Mesangial cell (primary cell): ENCODE measurements around the gene MRPL12. TPM values are rescaled to one million over a fixed set of nuclear protein-coding genes. Genes with fewer than 3 reads are reported as not detected.

Experiments used
- total RNA-seq: library from RNA; depleted of rRNA; stranded (reverse); fragments of >200 nt; gene quantifications from 2 replicates; pipeline ENCODE4 v1.2.3, GENCODE V29; 2015

The MRPL12 gene
- 86.6 and 220 TPM in 2 replicates for total RNA-seq

DNA sequence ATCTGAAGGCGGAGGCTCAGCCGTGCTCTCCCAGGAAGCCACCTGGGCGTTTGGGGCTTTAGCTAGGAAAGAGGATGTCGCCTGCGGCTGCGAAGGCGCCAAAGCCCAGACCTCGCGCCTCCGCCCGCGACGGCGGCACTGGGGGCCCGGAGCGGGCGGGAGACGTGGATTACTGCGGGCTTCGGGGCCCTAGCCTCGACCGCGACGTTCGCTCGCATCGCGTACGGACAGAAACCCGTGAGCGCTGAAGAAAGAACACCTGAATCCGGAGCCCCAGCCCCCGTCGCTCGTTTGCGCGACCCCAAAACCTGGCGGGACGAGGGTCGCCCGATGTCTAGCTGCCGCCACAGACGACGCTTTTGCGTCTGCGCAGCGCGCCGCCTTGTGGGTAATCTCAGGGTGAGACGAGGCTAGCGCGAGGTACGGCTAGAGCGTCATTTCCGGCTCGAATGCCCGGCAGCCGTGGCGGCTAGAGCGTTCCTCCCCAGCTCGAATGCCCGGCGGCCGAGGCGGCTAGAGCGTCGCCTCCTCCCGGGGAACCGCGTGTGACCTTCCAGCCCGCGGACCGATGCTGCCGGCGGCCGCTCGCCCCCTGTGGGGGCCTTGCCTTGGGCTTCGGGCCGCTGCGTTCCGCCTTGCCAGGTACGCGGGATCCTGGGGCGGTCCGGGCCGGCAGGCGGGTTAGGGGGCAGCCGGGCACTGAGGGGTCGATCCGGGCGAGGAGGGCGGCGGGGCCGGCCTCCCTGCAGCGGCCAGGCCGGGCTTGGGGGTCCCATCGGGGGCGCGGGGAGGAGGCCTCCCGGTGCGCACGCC lies at the start of gene MRPL12:
TSS of gene MRPL12 (plus strand) at position 434 of the 813 bp plus-strand sequence. CDS start at position 569, 135 bp downstream.

DNA sequence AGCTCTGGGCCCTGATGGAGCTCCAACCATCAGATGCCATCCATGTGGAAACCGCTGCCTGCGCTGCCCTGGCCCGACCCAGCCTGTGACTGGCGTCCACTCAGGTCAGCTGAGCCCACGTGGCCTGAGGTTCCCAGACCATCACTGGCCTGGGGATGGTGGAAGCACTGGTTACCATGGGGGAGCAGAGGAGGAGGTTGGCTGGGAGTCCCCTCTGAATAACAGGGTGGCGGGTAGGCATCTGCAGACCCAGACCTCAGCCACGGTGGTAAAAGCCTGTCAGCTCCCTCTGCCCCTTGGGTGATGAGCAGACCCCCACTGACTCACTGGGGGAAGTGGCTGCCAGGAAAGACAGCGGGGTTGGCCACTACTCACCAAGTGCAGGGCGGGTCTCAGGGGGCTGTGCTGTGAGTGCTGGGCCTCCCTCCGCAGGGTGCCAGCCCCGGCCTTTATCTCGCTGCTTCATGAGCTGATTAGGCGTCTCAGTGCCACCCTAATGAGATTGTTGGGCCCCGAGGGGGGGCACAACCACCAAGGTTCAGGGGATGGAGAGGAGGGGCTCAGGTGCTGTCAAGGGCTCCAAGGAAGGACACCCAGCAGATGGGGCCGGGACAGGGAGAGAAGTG lies 46.9 kb upstream of the MRPL12 start, which contains the start of gene PDE6G:
TSS of gene PDE6G (minus strand) at position 425 of the 626 bp plus-strand sequence. CDS start 3,237 bp downstream, outside the sequence.

DNA sequence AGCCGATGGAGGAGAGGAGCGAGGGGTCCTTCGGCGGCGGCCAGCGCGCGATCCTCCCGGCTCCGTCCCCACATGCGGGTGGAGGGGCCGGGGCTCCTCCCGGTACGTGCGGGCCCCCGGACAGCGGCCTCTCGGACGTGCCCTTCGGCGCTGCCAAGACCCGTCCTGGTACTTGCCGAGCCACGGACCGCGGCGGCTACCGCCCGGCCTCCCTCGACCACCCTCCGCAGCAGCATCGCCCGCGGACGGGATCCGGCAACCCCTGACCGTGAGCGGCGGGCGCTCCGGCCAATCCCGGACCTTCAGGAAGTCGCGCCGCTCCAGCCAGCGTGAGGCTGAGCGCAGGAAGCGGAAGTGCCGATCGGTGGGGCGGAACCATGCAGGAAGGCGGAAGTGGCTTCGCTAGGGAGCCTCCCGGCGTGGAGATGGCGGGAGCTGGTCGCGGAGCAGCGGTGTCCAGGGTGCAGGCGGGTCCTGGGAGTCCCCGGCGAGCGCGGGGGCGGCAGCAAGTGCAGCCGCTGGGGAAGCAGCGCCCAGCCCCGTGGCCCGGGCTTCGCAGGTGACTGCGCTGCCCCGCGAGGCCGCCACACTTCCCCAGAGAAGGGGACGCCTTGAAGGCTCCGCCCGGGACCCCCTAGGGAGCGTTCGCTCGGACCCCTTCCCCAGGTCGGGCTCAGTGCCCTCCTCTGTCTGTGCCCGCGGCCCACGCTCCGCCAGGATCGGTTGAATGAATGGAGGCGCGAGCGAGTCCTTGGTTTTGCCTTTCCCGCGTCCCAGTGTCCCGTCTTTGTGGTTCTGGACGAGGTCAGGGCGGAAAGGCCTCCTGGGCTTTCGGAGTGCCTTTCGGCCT lies 36.6 kb upstream of the MRPL12 start, which contains the start of the genes CCDC137 and OXLD1:
TSS of gene CCDC137 (plus strand) at position 396 of the 850 bp plus-strand sequence. CDS start at position 426, 30 bp downstream.
TSS of gene OXLD1 (minus strand) at position 264 of the 850 bp plus-strand sequence. CDS start at position 236, 28 bp downstream.

DNA sequence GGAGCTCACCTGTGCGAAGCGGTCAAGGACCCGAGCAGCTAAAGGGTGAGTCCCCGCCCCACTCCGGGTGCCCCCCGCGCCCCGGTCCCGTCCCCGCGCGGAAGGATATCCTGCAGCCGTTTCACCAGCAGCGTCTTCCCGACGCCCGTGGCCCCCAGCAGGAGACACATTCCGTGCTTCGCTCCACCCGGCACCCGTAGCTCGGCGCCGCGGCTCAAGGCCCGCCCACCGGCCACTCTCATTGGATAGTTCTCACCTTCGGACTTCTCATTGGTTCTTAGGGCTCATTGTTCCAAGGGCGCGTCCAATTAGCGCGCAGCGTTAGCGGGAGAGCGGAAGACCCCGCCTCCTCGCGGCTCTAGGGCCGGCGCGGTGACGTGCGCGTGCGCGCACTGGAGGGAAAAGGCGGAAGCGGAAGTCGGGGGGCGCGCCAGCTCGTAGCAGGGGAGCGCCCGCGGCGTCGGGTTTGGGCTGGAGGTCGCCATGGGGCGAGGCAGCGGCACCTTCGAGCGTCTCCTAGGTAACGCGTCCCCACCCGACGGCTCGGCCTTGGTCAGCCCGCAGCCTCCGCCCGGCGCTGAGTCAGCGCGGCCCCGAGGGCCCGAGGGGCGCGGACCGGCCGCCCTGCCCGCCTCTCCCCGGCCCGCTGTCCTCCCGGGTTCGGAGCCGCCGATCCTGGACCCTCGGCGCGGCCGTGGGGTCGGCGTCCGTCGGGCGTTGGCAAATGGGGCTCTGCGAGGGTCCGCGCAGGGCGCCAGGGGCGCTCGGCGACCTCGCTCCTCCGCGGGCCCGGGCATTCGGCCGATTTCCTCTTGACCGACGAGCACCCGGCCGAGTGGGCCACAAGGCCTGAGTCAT lies 19.4 kb upstream of the MRPL12 start, which contains the start of the genes ARL16 and HGS:
TSS of gene ARL16 (minus strand) at position 214 of the 858 bp plus-strand sequence. CDS start at position 170, 44 bp downstream.
TSS of gene HGS (plus strand) at position 428 of the 858 bp plus-strand sequence. CDS start at position 484, 56 bp downstream.

DNA sequence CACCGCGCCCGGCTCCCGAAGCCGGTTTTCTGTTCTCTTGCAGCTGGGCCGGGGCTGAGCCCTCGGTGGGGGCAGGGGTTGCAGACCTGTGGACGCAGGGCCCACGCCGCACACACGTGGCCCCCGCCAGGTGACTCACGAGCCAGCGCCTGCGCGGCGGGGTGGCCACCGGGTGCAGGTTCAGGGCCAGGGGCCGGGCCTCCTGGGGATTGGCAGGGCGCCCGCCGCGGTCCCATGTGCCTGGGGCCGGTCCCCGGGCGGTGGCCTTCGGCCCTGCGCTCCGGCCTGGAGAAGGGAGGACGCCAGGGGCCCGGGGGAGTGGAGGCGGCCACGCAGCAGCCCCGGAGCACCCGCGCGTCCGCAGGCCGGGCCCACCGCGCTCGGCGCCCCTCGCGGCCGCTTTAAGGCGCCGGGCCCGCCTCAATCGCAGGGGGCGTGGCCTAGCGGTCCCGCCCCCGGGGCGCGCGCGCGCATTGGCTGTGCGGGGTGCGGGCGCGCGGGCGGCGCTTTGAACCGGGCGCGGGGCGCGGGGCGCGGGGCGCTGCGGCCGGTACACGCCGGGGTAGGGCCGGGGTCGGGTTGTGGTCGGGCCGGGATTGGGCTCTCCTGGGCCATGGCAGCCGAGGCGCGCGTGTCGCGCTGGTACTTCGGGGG lies 8.8 kb downstream of the MRPL12 start, which contains the start of gene SLC25A10:
TSS of gene SLC25A10 (plus strand) at position 471 of the 654 bp plus-strand sequence. CDS start at position 614, 143 bp downstream.

Other genes starting within 250 kb of the MRPL12 start
- 10,594 and 11,964 TPM in 2 replicates for gene ACTG1, start 190.6 kb upstream of the MRPL12 start, total RNA-seq
- gene FSCN2, start 175.0 kb upstream of the MRPL12 start, total RNA-seq, result 2.4 TPM in 1 of 2 replicates, not detected in the other
- gene FAAP100, start 151.0 kb upstream of the MRPL12 start, total RNA-seq, result 51.0 and 63.8 TPM in 2 replicates
- 68.1 and 84.4 TPM in 2 replicates for gene NPLOC4, start 66.3 kb upstream of the MRPL12 start, total RNA-seq
- 1.1 and 1.9 TPM in 2 replicates for gene TSPAN10, start 66.2 kb upstream of the MRPL12 start, total RNA-seq
- 0.65 and 6.6 TPM in 2 replicates for gene PDE6G, start 46.8 kb upstream of the MRPL12 start, total RNA-seq
- 45.1 and 69.1 TPM in 2 replicates for gene OXLD1, start 36.8 kb upstream of the MRPL12 start, total RNA-seq
- gene CCDC137, start 36.6 kb upstream of the MRPL12 start, total RNA-seq, result 11.5 and 19.2 TPM in 2 replicates
- 38.7 and 53.8 TPM in 2 replicates for gene ARL16, start 19.6 kb upstream of the MRPL12 start, total RNA-seq
- 126 and 158 TPM in 2 replicates for gene HGS, start 19.4 kb upstream of the MRPL12 start, total RNA-seq
- 23.2 and 55.6 TPM in 2 replicates for gene SLC25A10, start 8.9 kb downstream of the MRPL12 start, total RNA-seq
- gene GCGR, start 100.8 kb downstream of the MRPL12 start, total RNA-seq, result 0.63 TPM in 1 of 2 replicates, not detected in the other
- gene MCRIP1, start 129.9 kb downstream of the MRPL12 start, total RNA-seq, result 125 and 143 TPM in 2 replicates
- gene PPP1R27, start 131.7 kb downstream of the MRPL12 start, total RNA-seq, result not detected in 2 replicates
- 811 and 1,110 TPM in 2 replicates for gene P4HB, start 157.2 kb downstream of the MRPL12 start, total RNA-seq
- gene ARHGDIA, start 168.0 kb downstream of the MRPL12 start, total RNA-seq, result 386 and 596 TPM in 2 replicates
- 102 and 252 TPM in 2 replicates for gene ALYREF, start 188.2 kb downstream of the MRPL12 start, total RNA-seq
- 147 and 222 TPM in 2 replicates for gene ANAPC11, start 188.4 kb downstream of the MRPL12 start, total RNA-seq
- gene NPB, start 198.9 kb downstream of the MRPL12 start, total RNA-seq, result 3.6 and 5.2 TPM in 2 replicates
- gene PCYT2, start 208.0 kb downstream of the MRPL12 start, total RNA-seq, result 40.7 and 71.9 TPM in 2 replicates
- gene SIRT7, start 214.8 kb downstream of the MRPL12 start, total RNA-seq, result 15.2 and 18.5 TPM in 2 replicates
- gene MAFG, start 224.4 kb downstream of the MRPL12 start, total RNA-seq, result 14.3 and 18.4 TPM in 2 replicates
- gene PYCR1, start 233.9 kb downstream of the MRPL12 start, total RNA-seq, result 104 and 162 TPM in 2 replicates
- gene MYADML2, start 243.9 kb downstream of the MRPL12 start, total RNA-seq, result not detected in 2 replicates